Measurements from ENCODE around the gene SRC. TPM values are rescaled to one million over a fixed set of nuclear protein-coding genes. Genes with fewer than 3 reads are reported as not detected.

The SRC gene
- total RNA-seq, 1 experiment from 2014 or later, result 42.3 TPM

GRCh38 chr20:37426978-37427377, 81.0 kb downstream of the SRC start:
- ChIA-PET POLR2A (no interaction called here), CTCF (no interaction called here)
- no peaks in the 10 kb centered on the region for H3K36me3 ChIP-seq (ENCODE audit: control insufficient read depth in 1 of 2, insufficient read depth in 2 of 2, low read length in 2 of 2)

More at GRCh38 chr20:37426978-37427377, 81.0 kb downstream of the SRC start:
- no peak for DNase-seq (ENCODE audit: low read depth, low spot score)
- H2AFZ ChIP-seq (ENCODE audit: low read depth, low read length, poor library complexity, severe bottlenecking), result no peak overlapping the region
- H3K9me2 ChIP-seq (ENCODE audit: insufficient read depth), result no peaks in the 10 kb centered on the region
- no peaks in the 10 kb centered on the region for H3K79me2 ChIP-seq (ENCODE audit: insufficient read depth, low read length)
- BruUV-seq (replicated peaks), result no TSS peak
- H4K20me1 ChIP-seq (ENCODE audit: insufficient read depth), result no peaks in the 10 kb centered on the region
- H3K4me2 ChIP-seq (ENCODE audit: low read length), result no peak overlapping the region
- H3K9me3 ChIP-seq (ENCODE audit: control insufficient read depth in 1 of 2, insufficient read depth in 1 of 2, low read depth in 1 of 2, low read length in 2 of 2), result no peaks in the 10 kb centered on the region
- intact Hi-C loops (cut with micrococcal nuclease), result no loop called here
- peaks cover 87% of the 10 kb centered on the region for H3K27me3 ChIP-seq (ENCODE audit: insufficient read depth, low read length)
- no peak overlapping the region for H3K27ac ChIP-seq (ENCODE audit: low read depth, low read length)
- TF ChIP-seq POLR2AphosphoS5 (IDR thresholded peaks at IDR 0.05; ENCODE audit: low read depth, low read length) (no peak), REST (IDR thresholded peaks at IDR 0.05; ENCODE audit: low read depth) (no peak), RAD21 (IDR thresholded peaks at IDR 0.05; ENCODE audit: low read depth) (no peak)
- no peak overlapping the region for H3K9ac ChIP-seq (ENCODE audit: low read length)
- H3K4me1 ChIP-seq (ENCODE audit: control insufficient read depth in 1 of 2, insufficient read depth in 2 of 2, low read length in 2 of 2), result no peaks in the 10 kb centered on the region
- no peak for ATAC-seq
- H3K4me3 ChIP-seq (replicated peaks in 1 of 2; ENCODE audit: low read depth in 1 of 2, low read length in 2 of 2), result no peak overlapping the region
- RAD21 ChIA-PET (ENCODE audit: low non-redundant PET in 1 of 2, low total read pairs in 2 of 2, uncharacterized antibody in 2 of 2, unreplicated experiment in 2 of 2), result no interaction called here

All from HCT116 (cell line).